Common myeloid progenitor, CD34-positive (primary cell): ENCODE measurements around the gene FAM187B.

Source experiments
- CTCF ChIA-PET: fragments of 350-600 bp; sonication (Branson Sonifier 250); formaldehyde crosslinking; loops from one replicate; lab custom pipeline; 2021; ENCODE audit warnings: antibody characterized with exemption; lab: Charles Lee
- POLR2A ChIA-PET: fragments of 350-600 bp; sonication (Branson Sonifier 250); formaldehyde crosslinking; loops from one replicate; lab custom pipeline; 2021; ENCODE audit warnings: antibody characterized with exemption; lab: Charles Lee
- DNase-seq, 3 donors: peaks; one replicate each; pipeline versions ENCODE4 v3.0.0 to v3.0.0-alpha.2; 2013
- H3K27ac ChIP-seq, 2 experiments: 1 replicate in 1 of 2; 2 replicates in 1 of 2; pipeline ENCODE4 v1.7.0; 2013; ENCODE audit warnings: inconsistent platforms in 2 of 2, low read length in 2 of 2, mild to moderate bottlenecking in 2 of 2, low read depth in 1 of 2, moderate library complexity in 1 of 2; ENCODE audit not compliant: severe bottlenecking in 2 of 2, insufficient read depth in 1 of 2, poor library complexity in 1 of 2
- H3K27me3 ChIP-seq, 5 experiments: replicated peaks in 2 of 5; 1 replicate in 3 of 5; 2 replicates in 2 of 5; pipeline versions ENCODE4 v1.6.1 to v1.7.0; 2013; ENCODE audit warnings: low read length in 4 of 5, mild to moderate bottlenecking in 2 of 5, moderate library complexity in 2 of 5, inconsistent platforms in 1 of 5; ENCODE audit not compliant: insufficient read depth in 5 of 5, control insufficient read depth in 4 of 5
- H3K36me3 ChIP-seq, 4 experiments: 1 replicate in 2 of 4; 2 replicates in 2 of 4; pipeline versions ENCODE4 v1.6.1 to v1.7.0; 2013; ENCODE audit warnings: low read length in 3 of 4, control low read depth in 1 of 4, mild to moderate bottlenecking in 1 of 4; ENCODE audit not compliant: control insufficient read depth in 4 of 4, insufficient read depth in 4 of 4
- H3K4me1 ChIP-seq, 4 experiments: 1 replicate in 3 of 4; 2 replicates in 1 of 4; pipeline versions ENCODE4 v1.6.1 to v1.7.1; 2013; ENCODE audit warnings: low read length in 3 of 4, mild to moderate bottlenecking in 3 of 4, control low read depth in 1 of 4, inconsistent platforms in 1 of 4, moderate library complexity in 1 of 4; ENCODE audit not compliant: control insufficient read depth in 4 of 4, insufficient read depth in 4 of 4; ENCODE audit errors: control extremely low read depth in 1 of 4
- H3K4me3 ChIP-seq, 7 experiments: 1 replicate in 4 of 7; 2 replicates in 3 of 7; pipeline versions ENCODE4 v1.5.1 to v1.7.0; 2013; ENCODE audit warnings: mild to moderate bottlenecking in 7 of 7, low read length in 6 of 7, moderate library complexity in 6 of 7, inconsistent platforms in 2 of 7, low read depth in 2 of 7, control low read depth in 1 of 7; ENCODE audit not compliant: insufficient read depth in 4 of 7, control insufficient read depth in 1 of 7; ENCODE audit errors: extremely low read depth in 1 of 7
- H3K9me3 ChIP-seq, 5 experiments: 1 replicate in 4 of 5; 2 replicates in 1 of 5; pipeline versions ENCODE4 v1.6.1 to v1.7.1; 2013; ENCODE audit warnings: low read length in 4 of 5, mild to moderate bottlenecking in 2 of 5, inconsistent platforms in 1 of 5, low read depth in 1 of 5, moderate library complexity in 1 of 5; ENCODE audit not compliant: control insufficient read depth in 4 of 5, insufficient read depth in 2 of 5; ENCODE audit errors: control extremely low read depth in 1 of 5
- WGBS: methylation state at CpG from one replicate; pipeline ENCODE4 v1.1.5; 2013; ENCODE audit not compliant: insufficient coverage; 5-methylcytosine and 5-hydroxymethylcytosine counted together

The FAM187B gene

GRCh38 chr19:35177377-35178274 lies 50.9 kb downstream of the FAM187B start:
- DNase-seq, result peak in 2 of 3 donors; percentile 37 to 67
- Histone ChIP-seq H3K36me3 (peaks cover 0 to 3% (median 1%) of the 10 kb centered on the region in 4 experiments), H3K27me3 (no peaks in the 10 kb centered on the region), H3K4me1 (peaks cover 0 to 11% (median 8%) of the 10 kb centered on the region in 4 experiments), H3K9me3 (peaks cover 0 to 4% (median 0%) of the 10 kb centered on the region in 5 experiments), H3K4me3 (no peak overlapping the region), H3K27ac (no peak overlapping the region)
- ChIA-PET CTCF (interaction anchor here (0.7 to 1.1 kb wide), 2 partner anchors 13 to 23 kb away, joined by 3 read pairs; no protein-coding TSS in a partner anchor), POLR2A (no interaction called here)
- WGBS, result 83% methylated on average over 5 of the region's 7 CpGs

- H3K27me3 ChIP-seq, result no peaks in the 10 kb centered on the region
- H3K4me3 ChIP-seq, result no peak overlapping the region
- H3K36me3 ChIP-seq, result peaks cover 2 to 11% (median 5%) of the 10 kb centered on the region in 4 experiments
- CTCF ChIA-PET, result interaction anchor here (1.3 kb wide), 1 partner anchor 15 kb away, joined by 3 read pairs; no protein-coding TSS in a partner anchor
- H3K9me3 ChIP-seq, result peaks cover 0 to 6% (median 0%) of the 10 kb centered on the region in 5 experiments
- POLR2A ChIA-PET, result no interaction called here
- 97% methylated on average over 3 of the region's 3 CpGs for WGBS
- no peak for DNase-seq
- H3K4me1 ChIP-seq, result peaks cover 0 to 20% (median 18%) of the 10 kb centered on the region in 4 experiments
- H3K27ac ChIP-seq, result no peak overlapping the region
Observed at GRCh38 chr19:35176181-35176570, 52.4 kb downstream of the FAM187B start.
